GM12801 (cell line): ENCODE results near the gene RNASEL.

ENCODE experiments used
- TF ChIP-seq, protein P1 (sequence below): IDR thresholded peaks from one replicate; pipeline ENCODE4 v1.5.1; 2011; ENCODE audit warnings: control low read depth; ENCODE audit not compliant: insufficient read length; ENCODE audit errors: extremely low read depth

The RNASEL gene

DNA sequence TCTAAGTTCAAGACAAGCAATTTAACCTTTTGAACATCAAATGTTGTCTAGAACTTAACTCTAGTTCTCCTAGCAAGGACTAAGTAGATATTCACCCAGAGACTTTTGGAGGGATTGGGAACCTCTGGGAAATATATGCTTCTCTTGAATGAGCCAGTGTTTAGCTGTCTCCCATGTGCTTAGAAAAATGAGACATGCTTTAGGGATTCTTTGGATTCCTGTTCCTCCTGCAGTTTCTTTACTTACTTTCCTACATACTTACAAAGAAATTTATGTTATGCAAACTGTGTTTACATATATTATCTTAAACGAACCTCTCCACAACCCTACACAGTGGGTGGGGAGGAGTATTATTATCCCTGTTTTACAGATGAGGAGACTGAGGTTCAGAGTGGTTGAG lies 39.2 kb downstream of the RNASEL start:
- TF ChIP-seq, protein P1, sequence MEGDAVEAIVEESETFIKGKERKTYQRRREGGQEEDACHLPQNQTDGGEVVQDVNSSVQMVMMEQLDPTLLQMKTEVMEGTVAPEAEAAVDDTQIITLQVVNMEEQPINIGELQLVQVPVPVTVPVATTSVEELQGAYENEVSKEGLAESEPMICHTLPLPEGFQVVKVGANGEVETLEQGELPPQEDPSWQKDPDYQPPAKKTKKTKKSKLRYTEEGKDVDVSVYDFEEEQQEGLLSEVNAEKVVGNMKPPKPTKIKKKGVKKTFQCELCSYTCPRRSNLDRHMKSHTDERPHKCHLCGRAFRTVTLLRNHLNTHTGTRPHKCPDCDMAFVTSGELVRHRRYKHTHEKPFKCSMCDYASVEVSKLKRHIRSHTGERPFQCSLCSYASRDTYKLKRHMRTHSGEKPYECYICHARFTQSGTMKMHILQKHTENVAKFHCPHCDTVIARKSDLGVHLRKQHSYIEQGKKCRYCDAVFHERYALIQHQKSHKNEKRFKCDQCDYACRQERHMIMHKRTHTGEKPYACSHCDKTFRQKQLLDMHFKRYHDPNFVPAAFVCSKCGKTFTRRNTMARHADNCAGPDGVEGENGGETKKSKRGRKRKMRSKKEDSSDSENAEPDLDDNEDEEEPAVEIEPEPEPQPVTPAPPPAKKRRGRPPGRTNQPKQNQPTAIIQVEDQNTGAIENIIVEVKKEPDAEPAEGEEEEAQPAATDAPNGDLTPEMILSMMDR = no peak

DNA sequence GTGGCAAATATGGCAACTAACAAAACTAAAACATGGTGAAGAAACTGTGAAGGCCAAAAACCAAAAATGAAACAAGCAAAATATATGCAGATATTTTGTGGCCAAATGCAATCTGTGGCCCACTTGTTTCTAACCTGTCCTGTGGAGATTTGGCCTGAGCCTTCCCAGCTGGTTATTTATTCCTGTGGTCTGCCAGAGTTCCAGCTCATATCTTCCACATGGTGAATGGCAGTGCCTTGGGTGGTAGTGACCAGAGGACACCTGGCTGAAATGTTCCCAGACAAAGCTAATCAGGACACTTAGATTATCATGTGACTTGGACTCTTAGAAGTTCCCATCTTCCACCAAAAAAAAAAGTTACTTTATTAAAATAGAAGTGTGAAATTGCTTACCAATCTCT lies 39.7 kb downstream of the RNASEL start:
- TF ChIP-seq, protein P1 = no peak

DNA sequence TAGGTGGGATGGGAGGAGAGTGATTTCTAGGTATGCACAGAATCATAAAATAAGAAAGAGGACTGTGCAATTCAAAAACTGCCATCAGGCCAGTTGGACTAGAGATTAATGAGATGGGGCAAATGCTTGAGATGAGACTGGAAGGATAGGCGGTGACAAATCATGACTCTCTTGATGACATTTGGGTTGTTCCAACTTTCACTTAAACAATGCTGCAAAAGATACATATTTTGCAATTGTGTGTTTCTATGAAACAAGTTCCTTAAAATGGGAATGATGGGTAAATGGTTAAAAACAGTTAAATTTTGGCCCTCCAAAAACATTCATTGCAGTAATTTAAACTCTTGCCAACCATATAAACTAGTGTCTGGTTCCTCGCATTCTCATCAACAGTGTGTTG lies 55.2 kb downstream of the RNASEL start:
- TF ChIP-seq, protein P1 = no peak

DNA sequence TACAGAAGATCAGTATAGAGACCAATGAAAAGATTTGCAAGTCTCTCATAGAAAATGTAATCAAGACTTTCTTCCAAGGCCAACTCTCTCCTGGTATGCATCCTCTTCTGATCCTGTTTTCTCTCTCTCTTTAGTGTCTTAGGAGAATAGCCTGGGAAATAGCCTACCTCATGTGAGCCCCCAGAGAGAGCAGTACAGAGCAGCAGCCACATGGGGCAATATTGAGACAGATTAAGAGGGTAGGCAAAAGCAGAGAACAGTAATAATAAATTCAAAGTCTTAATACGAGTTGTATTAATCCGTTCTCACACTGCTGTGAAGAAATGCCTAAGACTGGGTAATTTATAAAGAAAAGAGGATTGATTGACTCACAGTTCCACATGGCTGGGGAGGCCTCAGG lies 61.4 kb downstream of the RNASEL start:
- TF ChIP-seq, protein P1 = no peak

DNA sequence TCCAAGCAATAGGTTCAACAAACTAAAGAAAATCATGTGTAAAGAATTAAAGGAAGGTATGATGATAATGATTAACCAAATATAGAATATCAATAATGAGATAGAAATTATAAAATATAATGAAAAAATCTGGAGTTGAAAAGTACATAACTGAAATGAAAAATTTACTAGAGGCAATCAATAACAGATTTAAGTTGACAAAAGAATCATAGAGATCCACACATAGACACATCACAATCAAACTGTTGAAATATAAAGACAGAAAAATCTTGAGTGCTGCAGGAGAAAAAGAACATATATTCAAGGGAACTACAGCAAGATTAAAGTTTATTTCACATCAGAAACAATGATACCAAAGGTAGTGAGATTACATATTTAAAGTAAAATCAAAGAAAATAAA lies 63.7 kb downstream of the RNASEL start:
- TF ChIP-seq, protein P1 = no peak
